Measurements from ENCODE around the gene AOAH.

Gene AOAH

GRCh38 chr7:36549029-36549428 is 175.3 kb downstream of the AOAH start:
- H3K9ac ChIP-seq (ENCODE audit: low read depth, low read length) = no peak overlapping the region
- H3K27me3 ChIP-seq (ENCODE audit: insufficient read depth, low read length) = no peaks in the 10 kb centered on the region
- no peaks in the 10 kb centered on the region for H3K9me3 ChIP-seq (ENCODE audit: insufficient read depth, low read depth, low read length)
- H3K27ac ChIP-seq (ENCODE audit: low read length) = no peak overlapping the region
- H3K4me3 ChIP-seq (ENCODE audit: low read length) = no peak overlapping the region
- H3K36me3 ChIP-seq (ENCODE audit: insufficient read depth, low read depth, low read length) = no peaks in the 10 kb centered on the region
- no peaks in the 10 kb centered on the region for H3K4me1 ChIP-seq (ENCODE audit: insufficient read depth, low read length)

GRCh38 chr7:36547416-36547815 is 176.9 kb downstream of the AOAH start:
- H3K27me3 ChIP-seq (ENCODE audit: insufficient read depth, low read length) = no peaks in the 10 kb centered on the region
- H3K27ac ChIP-seq (ENCODE audit: low read length) = no peak overlapping the region
- no peaks in the 10 kb centered on the region for H3K9me3 ChIP-seq (ENCODE audit: insufficient read depth, low read depth, low read length)
- no peak overlapping the region for H3K4me3 ChIP-seq (ENCODE audit: low read length)
- no peaks in the 10 kb centered on the region for H3K4me1 ChIP-seq (ENCODE audit: insufficient read depth, low read length)
- no peaks in the 10 kb centered on the region for H3K36me3 ChIP-seq (ENCODE audit: insufficient read depth, low read depth, low read length)
- H3K9ac ChIP-seq (ENCODE audit: low read depth, low read length) = no peak overlapping the region

GRCh38 chr7:36546331-36546730 is 178.0 kb downstream of the AOAH start:
- Histone ChIP-seq H3K36me3 (ENCODE audit: insufficient read depth, low read depth, low read length) (no peaks in the 10 kb centered on the region), H3K9ac (ENCODE audit: low read depth, low read length) (no peak overlapping the region), H3K27ac (ENCODE audit: low read length) (no peak overlapping the region), H3K4me1 (ENCODE audit: insufficient read depth, low read length) (no peaks in the 10 kb centered on the region), H3K9me3 (ENCODE audit: insufficient read depth, low read depth, low read length) (no peaks in the 10 kb centered on the region), H3K27me3 (ENCODE audit: insufficient read depth, low read length) (no peaks in the 10 kb centered on the region), H3K4me3 (ENCODE audit: low read length) (no peak overlapping the region)

GRCh38 chr7:36545291-36545690 is 179.0 kb downstream of the AOAH start:
- H3K4me1 ChIP-seq (ENCODE audit: insufficient read depth, low read length) = no peaks in the 10 kb centered on the region
- no peaks in the 10 kb centered on the region for H3K36me3 ChIP-seq (ENCODE audit: insufficient read depth, low read depth, low read length)
- no peaks in the 10 kb centered on the region for H3K27me3 ChIP-seq (ENCODE audit: insufficient read depth, low read length)
- H3K9ac ChIP-seq (ENCODE audit: low read depth, low read length) = no peak overlapping the region
- no peak overlapping the region for H3K4me3 ChIP-seq (ENCODE audit: low read length)
- no peak overlapping the region for H3K27ac ChIP-seq (ENCODE audit: low read length)
- H3K9me3 ChIP-seq (ENCODE audit: insufficient read depth, low read depth, low read length) = no peaks in the 10 kb centered on the region

- Histone ChIP-seq H3K4me3 (ENCODE audit: low read length) (no peak overlapping the region), H3K4me1 (ENCODE audit: insufficient read depth, low read length) (no peaks in the 10 kb centered on the region), H3K27me3 (ENCODE audit: insufficient read depth, low read length) (no peaks in the 10 kb centered on the region), H3K9ac (ENCODE audit: low read depth, low read length) (no peak overlapping the region), H3K36me3 (ENCODE audit: insufficient read depth, low read depth, low read length) (no peaks in the 10 kb centered on the region), H3K27ac (ENCODE audit: low read length) (no peak overlapping the region), H3K9me3 (ENCODE audit: insufficient read depth, low read depth, low read length) (no peaks in the 10 kb centered on the region)
Measured at GRCh38 chr7:36538126-36538525, 186.2 kb downstream of the AOAH start.

GRCh38 chr7:36535866-36536664 is 188.2 kb downstream of the AOAH start:
- Histone ChIP-seq H3K27ac (ENCODE audit: low read length) (no peak overlapping the region), H3K4me3 (ENCODE audit: low read length) (no peak overlapping the region), H3K9ac (ENCODE audit: low read depth, low read length) (no peak overlapping the region)

GRCh38 chr7:36533717-36534116 is 190.6 kb downstream of the AOAH start:
- Histone ChIP-seq H3K36me3 (ENCODE audit: insufficient read depth, low read depth, low read length) (no peaks in the 10 kb centered on the region), H3K9ac (ENCODE audit: low read depth, low read length) (no peak overlapping the region), H3K27ac (ENCODE audit: low read length) (no peak overlapping the region), H3K4me3 (ENCODE audit: low read length) (no peak overlapping the region), H3K4me1 (ENCODE audit: insufficient read depth, low read length) (no peaks in the 10 kb centered on the region), H3K9me3 (ENCODE audit: insufficient read depth, low read depth, low read length) (no peaks in the 10 kb centered on the region), H3K27me3 (ENCODE audit: insufficient read depth, low read length) (no peaks in the 10 kb centered on the region)

More at GRCh38 chr7:36535866-36536664, 188.2 kb downstream of the AOAH start:
- Histone ChIP-seq H3K27me3 (ENCODE audit: insufficient read depth, low read length) (no peaks in the 10 kb centered on the region), H3K36me3 (ENCODE audit: insufficient read depth, low read depth, low read length) (no peaks in the 10 kb centered on the region), H3K9me3 (ENCODE audit: insufficient read depth, low read depth, low read length) (no peaks in the 10 kb centered on the region), H3K4me1 (ENCODE audit: insufficient read depth, low read length) (no peaks in the 10 kb centered on the region)

- no peaks in the 10 kb centered on the region for H3K36me3 ChIP-seq (ENCODE audit: insufficient read depth, low read depth, low read length)
- H3K4me3 ChIP-seq (ENCODE audit: low read length) = no peak overlapping the region
- H3K27ac ChIP-seq (ENCODE audit: low read length) = no peak overlapping the region
- no peaks in the 10 kb centered on the region for H3K9me3 ChIP-seq (ENCODE audit: insufficient read depth, low read depth, low read length)
- no peak overlapping the region for H3K9ac ChIP-seq (ENCODE audit: low read depth, low read length)
- no peaks in the 10 kb centered on the region for H3K27me3 ChIP-seq (ENCODE audit: insufficient read depth, low read length)
- H3K4me1 ChIP-seq (ENCODE audit: insufficient read depth, low read length) = no peaks in the 10 kb centered on the region
Measured at GRCh38 chr7:36532981-36533499, 191.3 kb downstream of the AOAH start.

GRCh38 chr7:36531951-36532350 is 192.3 kb downstream of the AOAH start:
- Histone ChIP-seq H3K27me3 (ENCODE audit: insufficient read depth, low read length) (no peaks in the 10 kb centered on the region), H3K9ac (ENCODE audit: low read depth, low read length) (no peak overlapping the region), H3K27ac (ENCODE audit: low read length) (no peak overlapping the region), H3K9me3 (ENCODE audit: insufficient read depth, low read depth, low read length) (no peaks in the 10 kb centered on the region), H3K4me1 (ENCODE audit: insufficient read depth, low read length) (no peaks in the 10 kb centered on the region), H3K36me3 (ENCODE audit: insufficient read depth, low read depth, low read length) (no peaks in the 10 kb centered on the region), H3K4me3 (ENCODE audit: low read length) (no peak overlapping the region)

GRCh38 chr7:36530456-36530855 is 193.8 kb downstream of the AOAH start:
- Histone ChIP-seq H3K4me1 (ENCODE audit: insufficient read depth, low read length) (no peaks in the 10 kb centered on the region), H3K4me3 (ENCODE audit: low read length) (no peak overlapping the region), H3K27ac (ENCODE audit: low read length) (no peak overlapping the region), H3K9ac (ENCODE audit: low read depth, low read length) (no peak overlapping the region), H3K36me3 (ENCODE audit: insufficient read depth, low read depth, low read length) (no peaks in the 10 kb centered on the region), H3K9me3 (ENCODE audit: insufficient read depth, low read depth, low read length) (no peaks in the 10 kb centered on the region), H3K27me3 (ENCODE audit: insufficient read depth, low read length) (no peaks in the 10 kb centered on the region)

- no peak overlapping the region for H3K27ac ChIP-seq (ENCODE audit: low read length)
- H3K27me3 ChIP-seq (ENCODE audit: insufficient read depth, low read length) = no peaks in the 10 kb centered on the region
- H3K9ac ChIP-seq (ENCODE audit: low read depth, low read length) = no peak overlapping the region
- H3K36me3 ChIP-seq (ENCODE audit: insufficient read depth, low read depth, low read length) = no peaks in the 10 kb centered on the region
- H3K4me1 ChIP-seq (ENCODE audit: insufficient read depth, low read length) = no peaks in the 10 kb centered on the region
- H3K4me3 ChIP-seq (ENCODE audit: low read length) = no peak overlapping the region
- H3K9me3 ChIP-seq (ENCODE audit: insufficient read depth, low read depth, low read length) = no peaks in the 10 kb centered on the region
Measured at GRCh38 chr7:36527549-36527913, 196.8 kb downstream of the AOAH start.

GRCh38 chr7:36526863-36527548 is 197.3 kb downstream of the AOAH start:
- Histone ChIP-seq H3K27me3 (ENCODE audit: insufficient read depth, low read length) (no peaks in the 10 kb centered on the region), H3K27ac (ENCODE audit: low read length) (no peak overlapping the region), H3K9me3 (ENCODE audit: insufficient read depth, low read depth, low read length) (no peaks in the 10 kb centered on the region), H3K9ac (ENCODE audit: low read depth, low read length) (no peak overlapping the region), H3K36me3 (ENCODE audit: insufficient read depth, low read depth, low read length) (no peaks in the 10 kb centered on the region), H3K4me3 (ENCODE audit: low read length) (no peak overlapping the region), H3K4me1 (ENCODE audit: insufficient read depth, low read length) (no peaks in the 10 kb centered on the region)

All from iPS-20b (cell line).